PFSK-1 (cell line): Measurements from ENCODE around the gene CFAP74.

ENCODE experiments used
- FOXP2 ChIP-seq: optimal IDR thresholded peaks from 2 replicates; pipeline ENCODE3; 2011; ENCODE audit warnings: borderline replicate concordance, control low read depth, inconsistent platforms; ENCODE audit not compliant: insufficient read depth; ENCODE audit errors: extremely low read length, extremely low read depth
- POLR2AphosphoS5 ChIP-seq: IDR thresholded peaks from 2 replicates; pipeline ENCODE4 v1.6.1; 2012; ENCODE audit warnings: low read depth, mild to moderate bottlenecking, control low read depth, low read length, moderate library complexity
- SIN3A ChIP-seq: IDR thresholded peaks from 2 replicates; pipeline ENCODE4 v1.6.1; 2012; ENCODE audit warnings: mild to moderate bottlenecking, low read length, moderate library complexity, borderline replicate concordance; ENCODE audit not compliant: insufficient read depth
- TAF1 ChIP-seq: IDR thresholded peaks from 2 replicates; pipeline ENCODE4 v1.6.1; 2012; ENCODE audit warnings: low read length, control low read depth, borderline replicate concordance; ENCODE audit not compliant: insufficient read depth
- TF ChIP-seq, protein P1 (sequence below), 2 experiments: IDR thresholded peaks; 2 replicates each; pipeline versions ENCODE4 v1.6.1 to v1.8.0; 2011 to 2012; ENCODE audit warnings: low read depth in 2 of 2, low read length in 2 of 2, control low read depth in 1 of 2, inconsistent platforms in 1 of 2, mild to moderate bottlenecking in 1 of 2, moderate library complexity in 1 of 2; ENCODE audit not compliant: insufficient read depth in 1 of 2

GRCh38 chr1:1968767-1969504 is 34.6 kb downstream of the CFAP74 start:
- TF ChIP-seq TAF1: no peak
- no peak for TF ChIP-seq SIN3A
- TF ChIP-seq POLR2AphosphoS5: no peak
- TF ChIP-seq, protein P1, sequence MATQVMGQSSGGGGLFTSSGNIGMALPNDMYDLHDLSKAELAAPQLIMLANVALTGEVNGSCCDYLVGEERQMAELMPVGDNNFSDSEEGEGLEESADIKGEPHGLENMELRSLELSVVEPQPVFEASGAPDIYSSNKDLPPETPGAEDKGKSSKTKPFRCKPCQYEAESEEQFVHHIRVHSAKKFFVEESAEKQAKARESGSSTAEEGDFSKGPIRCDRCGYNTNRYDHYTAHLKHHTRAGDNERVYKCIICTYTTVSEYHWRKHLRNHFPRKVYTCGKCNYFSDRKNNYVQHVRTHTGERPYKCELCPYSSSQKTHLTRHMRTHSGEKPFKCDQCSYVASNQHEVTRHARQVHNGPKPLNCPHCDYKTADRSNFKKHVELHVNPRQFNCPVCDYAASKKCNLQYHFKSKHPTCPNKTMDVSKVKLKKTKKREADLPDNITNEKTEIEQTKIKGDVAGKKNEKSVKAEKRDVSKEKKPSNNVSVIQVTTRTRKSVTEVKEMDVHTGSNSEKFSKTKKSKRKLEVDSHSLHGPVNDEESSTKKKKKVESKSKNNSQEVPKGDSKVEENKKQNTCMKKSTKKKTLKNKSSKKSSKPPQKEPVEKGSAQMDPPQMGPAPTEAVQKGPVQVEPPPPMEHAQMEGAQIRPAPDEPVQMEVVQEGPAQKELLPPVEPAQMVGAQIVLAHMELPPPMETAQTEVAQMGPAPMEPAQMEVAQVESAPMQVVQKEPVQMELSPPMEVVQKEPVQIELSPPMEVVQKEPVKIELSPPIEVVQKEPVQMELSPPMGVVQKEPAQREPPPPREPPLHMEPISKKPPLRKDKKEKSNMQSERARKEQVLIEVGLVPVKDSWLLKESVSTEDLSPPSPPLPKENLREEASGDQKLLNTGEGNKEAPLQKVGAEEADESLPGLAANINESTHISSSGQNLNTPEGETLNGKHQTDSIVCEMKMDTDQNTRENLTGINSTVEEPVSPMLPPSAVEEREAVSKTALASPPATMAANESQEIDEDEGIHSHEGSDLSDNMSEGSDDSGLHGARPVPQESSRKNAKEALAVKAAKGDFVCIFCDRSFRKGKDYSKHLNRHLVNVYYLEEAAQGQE (IDR thresholded peaks at IDR 0.05; ENCODE audit: insufficient read depth in 1 of 2, low read depth in 2 of 2, low read length in 2 of 2): no peak
- TF ChIP-seq FOXP2: no peak
